ENCODE data around the gene AHI1.

DNA sequence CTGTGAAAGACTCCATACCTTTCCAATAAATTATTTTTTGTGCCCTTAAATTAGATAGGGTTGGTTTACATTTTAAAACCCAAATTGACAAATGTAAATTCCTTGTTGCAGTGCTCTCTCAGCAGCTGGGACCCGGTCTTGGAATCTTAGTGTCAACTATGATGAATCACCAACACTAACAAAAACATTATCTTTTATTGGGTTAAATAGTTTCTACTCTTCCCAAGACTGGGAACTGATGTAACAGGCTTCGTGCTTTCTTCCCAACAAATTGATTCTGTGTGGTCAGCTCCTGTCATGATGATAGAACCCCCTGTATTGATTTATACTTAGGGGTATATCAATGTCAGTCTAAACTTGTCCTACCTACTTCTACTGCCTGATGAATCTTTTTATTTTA, 23.2 kb upstream of the AHI1 start:
- TF ChIP-seq EZH2 (optimal IDR thresholded peaks at IDR 0.05; ENCODE audit: low read depth, low read length) (no peak), EZH2phosphoT487 (IDR thresholded peaks at IDR 0.05; ENCODE audit: low read length) (no peak)
- TF ChIP-seq, protein P1, sequence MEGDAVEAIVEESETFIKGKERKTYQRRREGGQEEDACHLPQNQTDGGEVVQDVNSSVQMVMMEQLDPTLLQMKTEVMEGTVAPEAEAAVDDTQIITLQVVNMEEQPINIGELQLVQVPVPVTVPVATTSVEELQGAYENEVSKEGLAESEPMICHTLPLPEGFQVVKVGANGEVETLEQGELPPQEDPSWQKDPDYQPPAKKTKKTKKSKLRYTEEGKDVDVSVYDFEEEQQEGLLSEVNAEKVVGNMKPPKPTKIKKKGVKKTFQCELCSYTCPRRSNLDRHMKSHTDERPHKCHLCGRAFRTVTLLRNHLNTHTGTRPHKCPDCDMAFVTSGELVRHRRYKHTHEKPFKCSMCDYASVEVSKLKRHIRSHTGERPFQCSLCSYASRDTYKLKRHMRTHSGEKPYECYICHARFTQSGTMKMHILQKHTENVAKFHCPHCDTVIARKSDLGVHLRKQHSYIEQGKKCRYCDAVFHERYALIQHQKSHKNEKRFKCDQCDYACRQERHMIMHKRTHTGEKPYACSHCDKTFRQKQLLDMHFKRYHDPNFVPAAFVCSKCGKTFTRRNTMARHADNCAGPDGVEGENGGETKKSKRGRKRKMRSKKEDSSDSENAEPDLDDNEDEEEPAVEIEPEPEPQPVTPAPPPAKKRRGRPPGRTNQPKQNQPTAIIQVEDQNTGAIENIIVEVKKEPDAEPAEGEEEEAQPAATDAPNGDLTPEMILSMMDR (IDR thresholded peaks at IDR 0.05; ENCODE audit: low read length) = no peak
